Cardiac fibroblast (primary cell): ENCODE data around the gene B3GALT4.

Source experiments
- DNase-seq, 2 donors: peaks; one replicate each; pipeline versions ENCODE4 v3.0.0 to v3.0.0-alpha.2; 2010; ENCODE audit warnings: low read depth in 2 of 2
- H3K4me3 ChIP-seq, 2 donors: replicated peaks in 1 of 2; 1 replicate in 1 of 2; 2 replicates in 1 of 2; pipeline ENCODE4 v1.5.1; 2011; ENCODE audit warnings: low read depth in 2 of 2, low read length in 2 of 2, mild to moderate bottlenecking in 2 of 2, moderate library complexity in 1 of 2
- CTCF ChIP-seq: IDR thresholded peaks from one replicate; pipeline ENCODE4 v1.5.1; 2011; ENCODE audit warnings: low read depth, mild to moderate bottlenecking, low read length, inconsistent platforms

The B3GALT4 gene

DNA sequence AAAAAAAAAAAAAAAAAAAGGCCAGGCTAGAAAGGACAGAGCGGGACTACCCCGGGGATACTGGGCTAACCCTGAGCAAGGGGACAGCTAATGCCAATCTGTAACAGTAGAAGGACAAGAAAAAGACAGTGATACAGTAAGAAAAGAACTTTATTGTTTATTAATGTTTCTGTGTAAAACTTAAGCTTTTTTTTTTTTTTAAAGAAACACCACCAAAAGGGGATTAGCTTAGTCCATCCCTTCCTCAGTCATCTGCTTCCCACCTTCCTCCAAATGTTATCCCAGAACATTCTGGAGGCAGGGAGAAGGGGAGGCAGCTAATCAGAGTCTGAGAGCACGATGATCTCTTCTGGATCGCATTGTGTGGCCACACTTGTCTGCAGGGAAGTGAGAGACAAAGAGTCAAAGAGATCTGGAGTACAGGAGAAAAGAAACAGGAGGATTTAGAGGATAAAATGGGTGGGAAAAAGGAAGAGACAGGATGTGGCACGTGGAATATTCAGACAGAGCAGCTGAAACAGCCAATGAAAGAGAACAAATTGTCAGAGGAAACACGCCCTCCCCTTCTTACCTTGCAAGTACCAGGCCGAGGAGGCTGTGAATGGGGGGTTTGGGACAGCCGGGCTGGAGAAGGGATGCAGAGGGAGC, 41.6 kb downstream of the B3GALT4 start:
- H3K4me3 ChIP-seq: peak overlapping the region in 1 of 2 donors; percentile 63
- no peak for TF ChIP-seq CTCF
- no peak for DNase-seq

DNA sequence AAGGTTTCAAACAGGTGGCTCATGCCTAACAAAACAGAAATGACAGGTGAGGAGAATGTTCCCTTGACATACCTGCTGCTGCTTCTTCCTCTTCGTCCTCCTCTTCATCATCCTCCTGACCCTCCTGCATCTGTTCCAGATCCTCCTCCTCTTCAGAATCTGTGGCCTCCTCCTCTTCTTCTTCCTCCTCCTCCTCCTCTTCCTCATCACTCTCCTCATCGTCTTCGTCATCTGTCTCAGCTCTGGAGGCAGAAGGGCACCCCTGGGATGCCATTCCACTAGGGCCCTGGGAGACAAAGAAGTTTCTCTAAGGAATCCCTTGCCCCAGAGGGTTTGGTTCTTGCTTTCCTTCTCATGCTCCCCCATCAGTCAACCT, 43.0 kb downstream of the B3GALT4 start:
- H3K4me3 ChIP-seq: peak overlapping the region; percentile 11 to 84
- no peak for TF ChIP-seq CTCF

DNA sequence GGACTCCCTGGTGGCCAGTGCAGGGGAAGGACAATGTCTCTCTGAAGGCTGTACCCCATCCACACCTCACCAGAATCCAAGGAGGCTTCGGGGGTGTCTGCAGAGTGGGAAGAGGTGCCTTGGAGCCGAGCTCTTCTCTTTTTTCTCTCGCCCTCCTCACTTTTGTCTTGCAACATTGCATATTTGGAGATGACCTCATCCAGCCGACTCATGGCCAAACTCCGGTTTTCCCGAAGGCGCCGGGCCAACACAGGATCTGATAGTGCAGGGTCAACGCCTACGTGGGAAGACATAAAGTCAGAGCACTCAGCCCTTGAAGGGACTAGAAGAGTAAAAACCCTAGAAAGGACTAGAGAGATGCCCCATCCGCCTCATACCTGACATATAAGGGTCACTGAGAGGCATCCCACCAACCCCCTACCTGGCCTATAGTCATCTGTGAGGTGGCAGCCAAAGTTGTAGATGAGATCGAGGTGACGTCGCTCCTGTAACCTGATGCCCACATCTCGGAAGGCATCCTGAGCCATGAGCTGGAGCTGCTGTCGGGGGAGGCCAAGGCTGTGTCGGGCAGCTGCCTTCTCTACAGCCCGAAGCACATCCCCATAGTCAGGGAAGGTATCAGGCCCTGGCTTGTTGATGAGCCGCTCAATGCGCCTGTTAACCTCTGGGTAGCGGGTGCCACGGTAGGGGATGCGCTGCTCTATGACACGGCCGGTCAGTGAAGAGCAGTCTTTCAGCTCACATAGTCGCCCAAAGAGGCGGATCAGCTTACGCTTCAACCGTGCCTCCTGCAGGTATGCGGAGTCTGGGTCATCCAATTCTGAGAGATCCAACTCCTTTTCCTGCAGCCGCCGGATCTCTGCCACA, 43.6 kb downstream of the B3GALT4 start:
- no peak for TF ChIP-seq CTCF
- DNase-seq: peak; percentile 94 to 95
- peak overlapping the region; percentile 11 to 84 for H3K4me3 ChIP-seq

More for the DNA sequence above, 43.0 kb downstream of the B3GALT4 start:
- DNase-seq: no peak

GRCh38 chr6:33321227-33321626, 44.3 kb downstream of the B3GALT4 start:
- no peak for DNase-seq
- no peak for TF ChIP-seq CTCF
- peak overlapping the region in 1 of 2 donors; percentile 84 for H3K4me3 ChIP-seq

- TF ChIP-seq CTCF: no peak
- DNase-seq: no peak
- peak overlapping the region; percentile 75 to 84 for H3K4me3 ChIP-seq
These were observed 46.7 kb downstream of the B3GALT4 start for GRCh38 chr6:33323623-33323948.

GRCh38 chr6:33324125-33324524, 47.2 kb downstream of the B3GALT4 start:
- H3K4me3 ChIP-seq: no peak overlapping the region
- no peak for TF ChIP-seq CTCF
- no peak for DNase-seq
